NCI-H524 treated with DMSO at 0.1 percent for 48 hours (cell line): ENCODE results near the gene HERC2.

Experiments
- DNase-seq: peaks from one replicate; lab custom pipeline; 2025; lab: John Stamatoyannopoulos, UW

Gene HERC2

GRCh38 chr15:28096670-28097431 is 225.1 kb downstream of the HERC2 start:
- DNase-seq: no peak

GRCh38 chr15:28096411-28096669 is 225.6 kb downstream of the HERC2 start:
- no peak for DNase-seq

GRCh38 chr15:28094732-28095521 is 227.1 kb downstream of the HERC2 start:
- DNase-seq: no peak

GRCh38 chr15:28093752-28094535 is 228.0 kb downstream of the HERC2 start:
- no peak for DNase-seq

GRCh38 chr15:28091313-28091712 is 230.7 kb downstream of the HERC2 start:
- DNase-seq: no peak

- DNase-seq: no peak
These were observed 235.7 kb downstream of the HERC2 start for GRCh38 chr15:28086175-28086703.

- no peak for DNase-seq
These were observed 236.3 kb downstream of the HERC2 start for GRCh38 chr15:28085489-28086174.

GRCh38 chr15:28084547-28084946 is 237.4 kb downstream of the HERC2 start:
- DNase-seq: no peak

GRCh38 chr15:28082891-28083684 is 238.9 kb downstream of the HERC2 start:
- DNase-seq: no peak

GRCh38 chr15:28081594-28081993 is 240.4 kb downstream of the HERC2 start:
- no peak for DNase-seq

- DNase-seq: no peak
These were observed 241.6 kb downstream of the HERC2 start for GRCh38 chr15:28080386-28080785.

- DNase-seq: no peak
These were observed 242.5 kb downstream of the HERC2 start for GRCh38 chr15:28079313-28079969.

- no peak for DNase-seq
These were observed 243.7 kb downstream of the HERC2 start for GRCh38 chr15:28078191-28078719.

GRCh38 chr15:28075573-28075972 is 246.4 kb downstream of the HERC2 start:
- DNase-seq: no peak

GRCh38 chr15:28068930-28069329 is 253.0 kb downstream of the HERC2 start:
- no peak for DNase-seq

- DNase-seq: no peak
These were observed 255.7 kb downstream of the HERC2 start for GRCh38 chr15:28066231-28066630.
